Activated T-cell treated with anti-CD3 and anti-CD28 coated beads, Interleukin-2, amount 50 U/mL, for 48 hours (primary cell): ENCODE measurements around the gene NSUN6.
"Not testable (repeated sequence)": the region's sequence is repeated elsewhere in the genome, so short reads cannot be mapped to it uniquely, and the experiment has no call there.

ENCODE experiments used
- DNase-seq, 2 experiments: peaks; one replicate each; pipeline ENCODE4 v3.0.0-alpha.2; 2020

The NSUN6 gene

DNA sequence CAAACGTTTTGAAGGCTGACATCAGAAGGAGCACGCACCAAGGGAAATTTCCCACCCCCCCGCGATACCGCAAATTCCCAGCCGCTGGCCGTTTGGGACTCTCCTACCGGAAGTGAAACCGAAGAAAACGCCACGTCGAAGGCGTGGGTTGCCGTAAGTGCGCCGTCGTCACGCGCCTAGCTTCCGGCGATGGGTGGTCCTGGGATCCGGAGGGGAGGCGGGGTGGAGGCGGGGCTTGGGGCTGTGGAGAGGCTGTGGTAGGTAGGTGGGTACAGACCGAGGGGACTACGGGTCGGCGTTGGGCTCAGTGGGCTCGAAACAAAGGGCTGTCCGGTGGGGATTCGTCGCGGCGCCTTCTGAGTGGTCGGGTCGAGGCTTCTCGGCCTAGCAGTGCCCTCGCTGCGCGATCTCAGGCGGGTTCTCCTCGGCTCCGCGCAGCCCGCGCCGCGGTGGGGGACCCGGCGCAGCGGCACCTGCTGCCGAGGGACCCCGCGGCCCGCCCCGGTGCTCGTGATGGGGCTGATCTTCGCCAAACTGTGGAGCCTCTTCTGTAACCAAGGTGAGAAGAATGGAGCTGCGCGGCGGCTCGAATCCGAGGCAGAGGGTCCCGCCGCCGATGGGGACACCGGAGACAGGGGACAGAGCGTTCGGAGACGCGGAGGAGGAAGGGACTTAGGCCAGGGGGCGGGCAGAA, 7.9 kb upstream of the NSUN6 start, which contains the start of gene ARL5B:
ARL5B (plus strand) TSS at position 307 of the 694 bp plus-strand sequence; CDS start at position 514, 207 bp downstream.
- peak; percentile 96 to 97 for DNase-seq

DNA sequence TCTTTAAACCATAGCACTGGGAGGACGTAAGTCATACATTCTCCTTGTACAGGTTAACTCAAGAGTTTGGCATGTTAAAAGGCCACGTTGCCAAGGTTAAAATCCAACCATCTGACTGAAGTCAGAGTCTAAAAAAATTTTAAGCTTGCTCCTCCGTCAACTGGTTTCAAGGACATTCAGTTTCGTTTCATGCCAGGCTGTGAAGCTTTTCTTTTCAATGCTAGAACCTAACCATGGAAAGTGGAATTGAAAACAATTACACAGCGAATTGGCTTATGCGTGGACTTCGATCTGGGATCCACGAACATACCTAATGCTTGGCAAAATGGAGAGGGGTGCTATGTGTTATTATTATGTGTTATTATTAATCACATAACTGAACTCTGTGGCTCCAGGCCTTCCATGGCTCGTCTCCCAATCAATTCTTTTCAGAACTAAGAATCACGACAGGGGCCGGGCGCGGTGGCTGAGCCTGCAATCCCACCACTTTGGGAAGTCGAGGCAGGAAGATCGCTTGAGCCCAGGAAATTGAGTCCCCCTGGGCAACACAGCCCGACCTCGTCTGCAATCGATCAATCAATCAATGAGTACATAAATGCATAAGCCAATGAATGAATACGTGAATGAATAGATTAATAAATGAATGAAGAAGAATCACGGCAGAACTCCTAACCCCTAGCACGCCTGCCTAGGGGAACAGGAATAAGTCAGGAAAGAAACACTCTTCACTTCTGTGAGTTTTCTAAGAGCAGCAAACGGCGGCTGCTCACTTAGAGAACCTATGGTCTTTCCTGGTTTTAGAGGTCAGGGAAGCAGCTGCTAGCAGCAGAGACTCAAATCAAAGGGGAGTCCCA, 7.1 kb upstream of the NSUN6 start:
- peak; percentile 34 to 36 for DNase-seq

DNA sequence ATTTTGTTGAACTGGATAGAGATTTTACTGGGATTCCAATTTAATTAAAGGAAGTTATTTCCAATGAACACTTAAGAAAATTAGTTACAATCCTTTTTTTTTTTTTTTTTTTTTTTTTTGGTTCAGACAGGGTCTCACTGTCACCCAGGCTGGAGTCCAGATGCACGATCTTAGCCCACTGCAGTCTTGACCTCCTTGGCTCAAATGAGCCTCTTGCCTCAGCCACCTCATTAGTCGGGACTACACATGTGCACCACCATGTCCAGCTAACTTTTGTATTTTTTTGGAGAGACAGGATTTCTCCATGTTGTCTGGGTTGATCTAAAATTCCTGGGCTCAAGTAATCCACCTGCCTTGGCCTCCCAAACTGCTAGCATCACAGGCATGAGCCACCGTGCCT, 5.3 kb upstream of the NSUN6 start:
- no peak for DNase-seq

DNA sequence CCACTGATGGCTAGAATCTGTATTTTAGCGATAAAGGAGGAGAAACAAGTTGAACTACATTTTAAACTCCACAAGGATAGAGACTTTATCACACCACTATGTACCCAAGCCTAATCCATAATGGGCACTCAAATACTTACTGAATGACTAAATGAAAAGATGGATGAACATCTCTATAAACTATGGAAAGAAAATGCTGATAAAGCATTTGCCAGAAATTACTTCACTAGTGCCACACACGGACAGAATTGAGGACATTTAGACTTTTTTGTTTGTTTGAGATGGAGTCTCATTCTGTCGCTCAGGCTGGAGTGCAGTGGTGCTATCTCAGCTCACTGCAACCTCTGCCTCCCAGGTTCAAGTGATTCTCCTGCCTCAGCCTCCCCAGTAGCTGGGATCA, 1.7 kb upstream of the NSUN6 start:
- DNase-seq = no peak

DNA sequence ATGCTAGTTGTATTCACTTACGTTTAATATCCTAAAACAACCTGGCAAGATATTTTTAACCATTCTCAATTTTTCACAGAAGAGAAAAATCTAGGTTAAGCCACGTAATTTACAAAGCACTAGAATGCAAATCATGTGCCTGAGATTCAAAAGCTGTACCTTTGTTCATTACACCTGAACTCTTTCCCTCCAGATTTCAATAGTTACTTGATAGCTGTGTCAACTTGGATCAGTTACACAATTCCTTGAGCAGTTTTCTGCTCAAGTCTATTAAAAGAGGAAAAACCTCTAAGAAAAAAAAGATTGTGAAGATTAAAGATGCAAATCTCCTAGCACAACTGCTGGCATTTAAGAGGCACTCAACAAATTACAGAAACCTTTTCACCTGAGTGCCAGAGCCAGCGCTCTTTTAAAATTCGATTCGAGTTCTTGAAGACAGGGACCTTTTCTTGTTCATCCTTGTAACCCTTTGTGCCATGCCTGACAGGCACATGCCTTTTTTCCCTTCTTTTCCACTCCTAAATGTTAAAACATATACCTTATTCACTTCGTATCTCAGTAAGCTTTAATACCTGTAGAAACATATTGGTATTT, 886 bp downstream of the NSUN6 start:
- DNase-seq = no peak

DNA sequence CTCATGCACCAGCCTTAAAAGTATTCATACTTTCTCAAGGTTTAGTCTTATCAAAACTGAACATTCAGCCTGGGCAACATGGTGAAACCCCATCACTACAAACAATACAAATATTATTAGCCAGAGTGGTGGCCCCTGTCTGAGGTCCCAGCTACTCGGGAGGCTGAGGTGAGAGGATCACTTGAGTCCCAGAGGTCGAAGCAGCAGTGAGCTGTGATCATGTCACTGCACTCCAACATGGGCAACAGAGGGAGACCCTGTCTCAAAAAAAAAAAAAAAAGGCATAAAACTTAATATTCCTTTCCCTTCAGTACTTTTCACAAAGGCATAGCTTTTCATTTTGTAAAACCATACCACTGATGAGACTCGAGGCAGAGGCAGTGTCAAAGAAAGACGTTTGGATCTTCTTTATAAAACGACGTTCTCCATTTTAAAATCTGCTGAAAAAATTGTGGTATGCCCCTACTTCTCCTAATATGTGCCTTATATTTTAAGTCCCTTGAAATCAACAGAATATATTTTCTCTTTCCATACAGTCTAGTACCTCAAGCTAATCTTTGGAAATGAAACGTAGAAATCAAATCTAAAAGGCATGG, 1.9 kb downstream of the NSUN6 start:
- DNase-seq = no peak

DNA sequence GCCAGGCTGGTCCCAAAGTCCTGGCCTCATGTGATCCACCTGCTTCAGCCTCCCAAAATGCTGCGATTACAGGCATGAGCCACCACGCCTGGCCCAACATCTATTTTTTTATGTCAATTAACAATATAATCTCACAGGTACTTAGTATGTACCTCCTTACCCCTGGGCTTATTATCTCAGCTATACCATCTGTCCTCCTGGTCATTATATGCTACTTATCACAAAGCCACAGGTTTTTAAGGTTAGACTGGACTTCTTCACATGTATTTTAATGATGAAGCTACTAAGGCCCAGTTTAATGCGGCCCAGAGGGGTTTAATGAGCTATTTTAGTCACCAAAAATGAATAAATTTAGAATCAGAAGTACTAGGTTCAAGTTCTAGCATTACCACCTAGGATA, 3.4 kb downstream of the NSUN6 start:
- DNase-seq = no peak

DNA sequence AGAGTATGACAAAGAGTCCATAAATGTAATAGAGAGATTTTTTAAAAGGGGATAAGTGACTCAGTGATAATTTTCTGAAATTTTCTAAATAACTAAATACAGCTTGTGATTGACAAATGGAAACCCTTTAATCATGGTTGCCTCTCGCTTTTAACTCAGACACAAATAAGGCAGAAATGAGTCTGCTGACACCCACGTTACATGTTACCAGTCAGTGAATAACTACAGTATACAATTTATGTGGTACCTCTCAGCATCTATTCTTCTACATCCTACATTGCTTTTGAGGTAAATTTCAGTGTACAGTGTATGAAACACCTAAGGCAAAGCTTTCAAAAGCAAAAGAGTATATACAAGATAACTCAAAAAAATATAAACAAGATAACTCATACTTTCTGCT, 4.2 kb downstream of the NSUN6 start:
- no peak for DNase-seq

DNA sequence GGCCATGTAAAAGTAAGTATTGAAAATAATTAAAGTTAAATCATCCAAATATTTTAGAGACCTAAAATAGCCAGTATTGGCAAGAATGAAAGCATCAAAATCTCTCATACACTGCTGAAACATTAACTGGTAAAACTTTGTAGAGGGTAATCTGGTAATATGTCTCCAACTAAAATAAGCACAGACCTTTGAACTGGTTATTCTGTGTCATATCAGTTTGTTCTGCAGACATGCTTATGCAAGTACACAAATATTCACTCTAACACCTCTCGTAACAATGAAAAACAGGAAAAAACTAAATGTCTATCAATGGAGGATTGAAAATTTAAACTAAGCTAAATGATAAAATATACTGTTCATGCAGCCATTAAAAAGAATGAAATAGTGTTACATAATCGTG, 11.7 kb downstream of the NSUN6 start:
- DNase-seq = not testable (repeated sequence)

DNA sequence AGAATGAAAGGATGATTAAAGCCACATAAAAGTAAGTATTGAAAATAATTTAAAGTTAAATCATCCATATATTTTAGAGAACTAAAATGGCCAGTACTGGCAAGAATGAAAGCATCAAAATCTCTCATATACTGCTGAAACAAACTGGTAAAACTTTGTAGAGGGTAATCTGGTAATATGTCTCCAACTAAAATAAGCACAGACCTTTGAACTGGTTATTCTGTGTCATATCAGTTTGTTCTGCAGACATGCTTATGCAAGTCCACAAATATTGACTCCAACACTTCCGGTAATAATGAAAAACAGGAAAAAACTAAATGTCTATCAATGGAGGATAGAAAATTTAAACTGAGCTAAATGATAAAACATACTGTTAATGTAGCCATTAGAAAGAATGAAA, 14.0 kb downstream of the NSUN6 start:
- not testable (repeated sequence) for DNase-seq

DNA sequence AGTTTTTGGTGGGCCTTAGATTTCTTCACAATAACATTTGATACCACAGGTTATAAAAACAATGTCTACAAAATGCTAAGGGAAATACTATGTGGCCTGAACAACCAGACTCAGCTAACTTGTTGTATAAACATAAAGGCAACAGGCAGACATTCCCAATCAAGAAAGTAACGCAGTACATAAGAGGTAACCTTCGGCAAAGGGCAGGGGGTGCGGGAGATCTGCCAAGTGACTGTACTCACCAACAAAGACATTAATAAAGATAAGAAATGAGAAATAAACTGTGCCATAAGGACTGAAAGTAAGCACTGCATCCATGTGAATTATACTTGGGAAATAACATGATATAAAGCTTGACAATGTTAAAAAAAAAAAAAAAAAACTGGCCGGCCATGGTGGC, 15.4 kb downstream of the NSUN6 start:
- no peak for DNase-seq

DNA sequence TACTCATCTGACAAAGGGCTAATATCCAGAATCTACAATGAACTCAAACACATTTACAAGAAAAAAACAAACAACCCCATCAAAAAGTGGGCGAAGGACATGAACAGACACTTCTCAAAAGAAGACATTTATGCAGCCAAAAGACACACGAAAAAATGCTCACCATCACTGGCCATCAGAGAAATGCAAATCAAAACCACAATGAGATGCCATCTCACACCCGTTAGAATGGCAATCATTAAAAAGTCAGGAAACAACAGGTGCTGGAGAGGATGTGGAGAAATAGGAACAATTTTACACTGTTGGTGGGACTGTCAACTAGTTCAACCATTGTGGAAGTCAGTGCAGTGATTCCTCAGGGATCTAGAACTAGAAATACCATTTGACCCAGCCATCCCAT, 18.9 kb downstream of the NSUN6 start:
- DNase-seq = not testable (repeated sequence)

DNA sequence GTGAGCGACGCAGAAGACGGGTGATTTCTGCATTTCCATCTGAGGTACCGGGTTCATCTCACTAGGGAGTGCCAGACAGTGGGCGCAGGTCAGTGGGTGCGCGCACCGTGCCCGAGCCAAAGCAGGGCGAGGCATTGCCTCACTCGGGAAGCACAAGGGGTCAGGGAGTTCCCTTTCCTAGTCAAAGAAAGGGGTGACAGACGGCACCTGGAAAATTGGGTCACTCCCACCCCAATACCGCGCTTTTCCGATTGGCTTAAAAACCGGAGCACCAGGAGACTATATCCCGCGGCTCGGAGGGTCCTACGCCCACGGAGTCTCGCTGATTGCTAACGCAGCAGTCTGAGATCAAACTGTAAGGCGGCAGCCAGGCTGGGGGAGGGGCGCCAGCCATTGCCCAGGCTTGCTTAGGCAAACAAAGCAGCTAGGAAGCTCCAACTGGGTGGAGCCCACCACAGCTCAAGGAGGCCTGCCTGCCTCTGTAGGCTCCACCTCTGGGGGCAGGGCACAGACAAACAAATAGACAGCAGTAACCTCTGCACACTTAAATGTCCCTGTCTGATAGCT, 23.9 kb downstream of the NSUN6 start:
- peak; percentile 71 to 76 for DNase-seq

DNA sequence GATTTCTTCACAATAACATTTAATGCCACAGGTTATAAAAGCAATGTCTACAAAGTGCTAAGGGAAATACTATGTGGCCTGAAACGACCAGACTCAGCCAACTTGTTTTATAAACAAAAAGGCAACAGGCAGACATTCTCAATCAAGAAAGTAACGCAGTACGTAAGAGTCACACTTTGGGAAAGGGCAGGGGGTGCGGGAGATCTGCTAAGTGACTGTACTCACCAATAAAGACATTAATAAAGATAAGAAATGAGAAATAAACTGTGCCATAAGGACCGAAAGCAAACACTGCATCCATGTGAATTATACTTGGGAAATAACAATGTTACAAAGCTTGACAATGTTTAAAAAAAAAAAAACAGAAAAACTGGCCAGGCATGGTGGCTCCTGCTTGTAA, 25.5 kb downstream of the NSUN6 start:
- DNase-seq = no peak

DNA sequence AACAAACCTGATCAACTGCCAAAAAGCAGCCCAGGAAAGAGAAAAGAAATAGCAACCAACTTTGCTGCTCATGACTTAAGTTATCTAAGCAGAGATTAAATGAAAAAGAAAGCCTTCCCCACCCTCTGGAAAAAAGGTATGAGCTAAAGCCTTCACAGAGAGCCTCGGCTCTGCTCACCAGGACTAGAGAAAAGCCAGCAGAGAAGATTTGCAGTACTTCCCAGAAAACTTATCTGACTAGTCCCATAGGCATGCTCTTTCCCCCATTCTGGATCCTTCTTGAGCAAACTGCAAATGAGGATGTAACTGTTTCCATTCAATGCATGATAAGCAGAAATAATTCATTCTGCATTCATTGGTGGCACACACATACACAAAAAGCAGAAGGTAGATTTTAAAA, 27.7 kb downstream of the NSUN6 start:
- not testable (repeated sequence) for DNase-seq

DNA sequence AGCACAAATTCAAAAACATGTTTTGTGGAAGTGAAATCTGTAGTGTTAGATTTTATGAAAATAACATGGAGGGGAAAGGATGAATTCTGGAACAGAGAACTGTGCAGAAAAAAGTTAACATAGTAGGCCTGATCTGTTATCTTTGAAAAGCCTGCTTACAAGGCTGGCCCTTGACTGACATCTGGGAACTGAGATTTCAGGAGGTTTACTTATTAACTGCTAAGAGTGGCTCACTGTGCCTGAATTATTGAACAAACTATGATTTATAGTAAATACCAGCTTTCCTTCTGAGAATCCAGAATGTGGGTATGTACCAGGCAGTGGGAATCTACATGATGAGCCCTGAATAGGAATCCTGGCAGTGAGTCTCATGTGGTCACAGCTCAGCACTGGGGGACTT, 30.5 kb downstream of the NSUN6 start:
- DNase-seq = no peak

DNA sequence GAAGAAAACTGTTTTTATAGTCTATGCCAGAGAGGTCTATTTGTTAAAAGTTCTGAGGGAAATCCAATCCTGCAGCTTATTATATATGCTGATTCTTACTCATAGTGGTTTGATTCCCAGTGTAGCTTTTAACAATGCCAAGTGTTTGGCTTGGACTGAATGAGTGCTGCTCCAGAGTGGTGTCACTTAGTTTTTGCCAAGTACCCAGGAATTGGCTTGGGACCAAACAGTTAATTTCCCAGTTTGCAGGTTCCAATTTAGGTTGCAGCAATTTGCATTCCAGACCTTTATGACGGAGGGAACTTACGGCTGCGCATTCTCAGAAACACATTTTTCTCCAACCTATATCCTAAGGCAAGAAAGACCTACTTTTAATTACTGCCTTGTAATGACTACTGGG, 32.4 kb downstream of the NSUN6 start:
- no peak for DNase-seq

DNA sequence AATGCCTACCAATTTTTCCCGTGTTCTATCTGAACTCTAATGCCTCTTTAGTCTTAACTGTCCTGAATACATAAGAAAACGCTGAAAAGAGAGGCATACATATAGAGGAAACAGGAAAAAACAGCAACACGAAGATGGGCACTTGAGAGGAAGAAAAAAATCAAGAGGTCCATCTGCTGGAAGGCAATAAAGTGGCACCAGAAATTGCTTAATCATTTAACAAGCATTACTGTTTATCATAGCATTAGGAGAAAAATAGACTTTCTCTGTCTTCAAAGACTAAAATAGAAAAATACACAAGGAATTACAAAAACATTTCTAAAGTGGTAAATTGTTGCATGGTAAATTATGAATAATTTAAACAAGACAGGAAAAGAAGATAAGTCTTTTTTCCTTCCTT, 35.0 kb downstream of the NSUN6 start:
- DNase-seq = no peak

DNA sequence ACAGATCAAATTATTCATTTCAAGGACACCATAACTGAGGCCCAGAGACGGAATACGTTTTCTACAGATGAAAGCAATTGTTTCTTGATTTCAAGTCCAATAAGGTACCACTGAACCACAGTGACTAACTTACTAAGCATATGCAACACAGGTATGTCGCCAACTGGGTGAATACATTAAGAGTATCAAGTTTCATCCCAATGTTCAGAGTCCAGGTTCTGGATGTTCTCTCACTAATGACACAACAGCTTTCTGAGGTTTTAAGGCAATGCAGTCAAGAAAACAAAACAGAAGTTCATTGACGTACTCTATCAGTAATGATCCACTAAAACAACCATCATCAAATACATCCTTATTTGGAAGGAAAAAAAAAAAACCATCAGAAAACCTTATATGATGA, 35.8 kb downstream of the NSUN6 start:
- DNase-seq = no peak

DNA sequence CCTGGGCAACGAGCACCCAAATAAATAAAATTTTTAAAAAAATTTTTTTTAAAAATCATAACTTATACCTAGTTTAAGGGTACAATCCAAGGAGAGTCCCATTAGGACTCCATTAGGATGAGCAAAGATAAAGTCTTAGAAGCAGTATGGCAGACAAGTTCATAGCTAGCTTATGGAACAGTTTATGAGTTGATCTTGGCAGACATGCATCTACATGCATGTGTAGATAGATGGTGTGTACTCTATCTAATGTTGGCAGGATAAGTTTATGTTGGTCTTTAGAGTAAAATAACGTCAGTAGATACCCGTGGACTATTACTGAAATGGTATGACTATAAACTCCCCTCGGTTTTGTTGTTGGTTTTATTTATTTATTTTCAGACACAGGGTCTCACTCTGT, 40.2 kb downstream of the NSUN6 start:
- no peak for DNase-seq

DNA sequence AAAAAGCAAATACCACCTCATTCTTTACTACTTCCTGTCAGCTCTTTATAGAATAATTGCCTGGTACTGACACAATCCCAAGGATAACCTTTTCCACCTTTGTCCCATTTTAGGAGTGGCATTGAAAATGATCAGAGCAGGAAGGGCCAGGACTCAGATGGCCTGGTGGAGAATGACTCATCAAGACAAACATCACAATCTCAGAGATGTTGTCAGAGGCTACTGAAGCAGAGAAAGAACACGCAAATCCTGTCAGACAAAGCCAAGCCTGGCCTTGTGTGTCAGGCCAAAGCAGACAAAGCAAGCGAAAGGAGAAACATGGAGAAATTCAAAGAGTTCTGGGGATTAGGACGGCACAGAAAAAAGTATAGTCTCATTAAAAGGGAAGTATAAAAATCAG, 40.9 kb downstream of the NSUN6 start:
- DNase-seq = no peak

DNA sequence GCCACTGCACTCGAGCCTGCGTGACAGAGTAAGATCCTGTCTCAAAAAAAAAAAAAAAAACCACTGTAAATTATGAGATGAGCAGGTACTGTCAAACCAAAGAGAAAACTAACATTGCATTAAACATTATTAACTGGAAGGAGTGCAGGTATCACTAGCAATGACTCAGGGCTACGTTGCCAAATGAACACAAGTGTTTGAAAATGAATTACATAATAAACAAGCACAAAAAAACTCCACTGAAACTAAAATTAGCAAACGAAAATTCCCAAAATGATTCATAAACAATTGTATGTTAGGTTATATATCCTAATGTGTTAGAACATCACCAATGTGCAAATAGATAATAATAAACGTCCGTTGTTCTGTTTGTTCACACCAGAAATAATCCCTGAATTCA, 42.8 kb downstream of the NSUN6 start:
- DNase-seq = no peak
